GM12864 (cell line): ENCODE results near the gene DDX47.

ENCODE experiments used
- DNase-seq: peaks from one replicate; pipeline ENCODE4 v3.0.0-alpha.2; 2011; ENCODE audit warnings: low read depth
- H3K4me3 ChIP-seq: 2 replicates; pipeline ENCODE4 v1.5.1; 2011; ENCODE audit warnings: mild to moderate bottlenecking, low read depth, low read length, control low read depth
- CTCF ChIP-seq: IDR thresholded peaks from 2 replicates; pipeline ENCODE4 v1.5.1; 2011; ENCODE audit warnings: low read depth, mild to moderate bottlenecking, moderate library complexity, low read length, control low read depth, inconsistent platforms; ENCODE audit errors: missing control alignments

DDX47 gene

GRCh38 chr12:12779007-12779406 lies 34.1 kb upstream of the DDX47 start:
- no peak for TF ChIP-seq CTCF
- DNase-seq: no peak

GRCh38 chr12:12779529-12779928 lies 33.6 kb upstream of the DDX47 start:
- DNase-seq: no peak
- no peak overlapping the region for H3K4me3 ChIP-seq
- TF ChIP-seq CTCF: no peak

More at GRCh38 chr12:12779007-12779406, 34.1 kb upstream of the DDX47 start:
- H3K4me3 ChIP-seq: no peak overlapping the region

GRCh38 chr12:12784116-12784515 lies 29.0 kb upstream of the DDX47 start:
- TF ChIP-seq CTCF: no peak
- DNase-seq: no peak
- H3K4me3 ChIP-seq: no peak overlapping the region

- no peak for DNase-seq
Measured at GRCh38 chr12:12784911-12785814, 28.0 kb upstream of the DDX47 start, which contains the start of gene APOLD1. Gene APOLD1, plus strand, starts transcription at chr12:12785659. Its CDS starts 33 bp downstream, at chr12:12785692.

GRCh38 chr12:12786351-12786705 lies 26.8 kb upstream of the DDX47 start:
- peak overlapping the region; percentile 69 for H3K4me3 ChIP-seq
- TF ChIP-seq CTCF: no peak
- no peak for DNase-seq

More at GRCh38 chr12:12784911-12785814, 28.0 kb upstream of the DDX47 start, which contains the start of gene APOLD1:
- H3K4me3 ChIP-seq: peak within 1 kb of the TSS; percentile 69
- no peak for TF ChIP-seq CTCF

- peak overlapping the region; percentile 69 for H3K4me3 ChIP-seq
- DNase-seq: peak; percentile 29
- TF ChIP-seq CTCF: no peak
Measured at GRCh38 chr12:12786706-12787601, 26.2 kb upstream of the DDX47 start.
